C4-2B (cell line): ENCODE measurements around the gene RBPJL.

Source experiments
- H3K27ac ChIP-seq: fragments of 450-650 bp; 2 replicates; pipeline ENCODE4 v1.5.1; 2017
- CTCF ChIP-seq: fragments of 450-650 bp; conservative IDR thresholded peaks from 2 replicates; pipeline ENCODE4 v1.5.1; 2017; ENCODE audit warnings: mild to moderate bottlenecking
- ZFX ChIP-seq: fragments of 450-650 bp; IDR thresholded peaks from 2 replicates; pipeline ENCODE4 v1.6.1; 2017

RBPJL gene

GRCh38 chr20:45288376-45288775, 18.3 kb upstream of the RBPJL start:
- TF ChIP-seq CTCF: no peak
- no peak for TF ChIP-seq ZFX
- H3K27ac ChIP-seq: no peak overlapping the region

GRCh38 chr20:45288860-45289259, 17.8 kb upstream of the RBPJL start:
- H3K27ac ChIP-seq: no peak overlapping the region
- TF ChIP-seq ZFX (no peak), CTCF (no peak)

GRCh38 chr20:45289942-45290676, 16.5 kb upstream of the RBPJL start:
- no peak for TF ChIP-seq CTCF
- TF ChIP-seq ZFX: no peak
- no peak overlapping the region for H3K27ac ChIP-seq

- peak; percentile 95 for TF ChIP-seq CTCF
- TF ChIP-seq ZFX: no peak
- H3K27ac ChIP-seq: no peak overlapping the region
Observed at GRCh38 chr20:45290677-45291355, 15.8 kb upstream of the RBPJL start.

- no peak overlapping the region for H3K27ac ChIP-seq
- no peak for TF ChIP-seq CTCF
- TF ChIP-seq ZFX: no peak
Observed at GRCh38 chr20:45291526-45291925, 15.1 kb upstream of the RBPJL start.

- no peak for TF ChIP-seq ZFX
- TF ChIP-seq CTCF: no peak
- no peak overlapping the region for H3K27ac ChIP-seq
Observed at GRCh38 chr20:45292343-45292742, 14.3 kb upstream of the RBPJL start.
